BLaER1 treated with 17β-estradiol and CSF1 and Interleukin-3, amounts not matched to agents 10 nM and 100 nM (cell line): Measurements from ENCODE around the gene TMEM115.

Experiments
- H3K27ac ChIP-seq, 11 experiments: shearing (Covaris generic); formaldehyde crosslinking; 2 replicates each; pipeline ENCODE4 v1.8.1; 2022
- H3K27me3 ChIP-seq, 11 experiments: shearing (Covaris generic); formaldehyde crosslinking; 2 replicates each; pipeline ENCODE4 v1.8.1; 2022
- H3K36me3 ChIP-seq, 11 experiments: shearing (Covaris generic); formaldehyde crosslinking; 2 replicates each; pipeline ENCODE4 v1.8.1; 2022
- H3K4me1 ChIP-seq, 10 experiments: shearing (Covaris generic); formaldehyde crosslinking; 2 replicates each; pipeline ENCODE4 v1.8.1; 2022
- H3K4me2 ChIP-seq, 11 experiments: shearing (Covaris generic); formaldehyde crosslinking; 2 replicates each; pipeline ENCODE4 v1.8.1; 2022
- H3K4me3 ChIP-seq, 10 experiments: shearing (Covaris generic); formaldehyde crosslinking; 2 replicates each; pipeline ENCODE4 v1.8.1; 2022
- H3K9ac ChIP-seq, 11 experiments: shearing (Covaris generic); formaldehyde crosslinking; 2 replicates each; pipeline ENCODE4 v1.8.1; 2022
- H3K9me3 ChIP-seq, 11 experiments: shearing (Covaris generic); formaldehyde crosslinking; replicated peaks in 1 of 11; 2 replicates each; pipeline ENCODE4 v1.8.1; 2022
- H4K20me1 ChIP-seq, 11 experiments: shearing (Covaris generic); formaldehyde crosslinking; 2 replicates each; pipeline ENCODE4 v1.8.1; 2022
- Cebpa-rat ChIP-seq, 11 experiments: shearing (Covaris generic); IDR thresholded peaks; 2 replicates each; pipeline ENCODE4 v1.8.1; 2022

TMEM115 gene

DNA sequence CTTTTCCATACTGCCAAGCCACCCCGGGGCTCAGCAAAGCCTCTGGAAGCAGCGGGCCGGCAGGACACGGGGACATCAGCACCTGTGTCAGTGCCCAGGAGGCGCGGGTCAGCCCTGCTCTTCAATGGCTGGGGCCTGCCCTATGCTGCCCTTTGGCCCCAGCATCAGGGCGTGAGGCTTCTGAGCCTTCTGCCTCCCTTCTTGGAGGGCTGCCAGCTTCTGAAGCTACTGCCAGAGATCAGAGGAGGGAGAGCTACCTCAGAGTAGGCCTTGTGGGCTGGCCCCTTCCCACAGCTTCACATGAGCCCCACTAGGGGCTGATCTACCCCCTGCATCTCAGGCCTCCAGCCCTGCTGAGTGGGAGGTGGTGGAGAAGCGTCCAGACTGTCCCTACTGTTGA, 13.0 kb upstream of the TMEM115 start:
- H3K9ac ChIP-seq: peak overlapping the region in 4 of 11 experiments; percentile 17 to 49 (median 30); a peak in 4 of 22 replicates
- peak overlapping the region in 8 of 11 experiments; percentile 7 to 50 (median 30); a peak in 10 of 22 replicates for H3K4me2 ChIP-seq
- H4K20me1 ChIP-seq: no peaks in the 10 kb centered on the region
- no peaks in the 10 kb centered on the region for H3K9me3 ChIP-seq
- H3K36me3 ChIP-seq: no peaks in the 10 kb centered on the region
- no peak for TF ChIP-seq Cebpa-rat (IDR thresholded peaks at IDR 0.05)
- no peak overlapping the region for H3K4me3 ChIP-seq
- H3K4me1 ChIP-seq: peaks cover 0 to 50% (median 40%) of the 10 kb centered on the region in 10 experiments; a peak in 16 of 20 replicates
- peak overlapping the region in 4 of 11 experiments; percentile 2 to 32 (median 18); a peak in 3 of 22 replicates for H3K27ac ChIP-seq
- H3K27me3 ChIP-seq: no peaks in the 10 kb centered on the region

- no peak for TF ChIP-seq Cebpa-rat (IDR thresholded peaks at IDR 0.05)
- H3K36me3 ChIP-seq: no peaks in the 10 kb centered on the region
- no peak overlapping the region for H3K9ac ChIP-seq
- no peak overlapping the region for H3K4me2 ChIP-seq
- H3K27me3 ChIP-seq: no peaks in the 10 kb centered on the region
- no peak overlapping the region for H3K4me3 ChIP-seq
- peaks cover 0 to 56% (median 42%) of the 10 kb centered on the region in 10 experiments; a peak in 16 of 20 replicates for H3K4me1 ChIP-seq
- H3K9me3 ChIP-seq: no peaks in the 10 kb centered on the region
- H3K27ac ChIP-seq: no peak overlapping the region
- no peaks in the 10 kb centered on the region for H4K20me1 ChIP-seq
These were observed 11.9 kb upstream of the TMEM115 start for GRCh38 chr3:50371133-50371685.

DNA sequence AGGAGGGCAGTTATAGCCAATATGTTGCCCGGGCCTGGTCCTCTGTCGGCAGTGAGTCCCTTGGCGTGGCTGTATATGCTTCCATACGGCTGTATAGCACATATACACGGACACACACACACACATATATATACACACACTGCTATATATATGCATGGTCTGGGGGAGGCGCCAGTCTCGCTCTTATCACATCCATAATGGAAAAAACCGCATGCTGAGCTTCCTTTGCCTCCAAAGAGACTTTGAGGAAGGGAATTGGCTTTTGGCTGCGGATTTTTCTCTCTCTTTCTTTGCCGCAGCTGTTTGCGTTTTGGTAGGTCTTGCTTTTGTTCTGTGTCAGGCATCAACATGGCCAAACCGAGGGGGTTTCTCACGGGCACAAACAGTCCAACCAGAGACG, 11.3 kb upstream of the TMEM115 start:
- Histone ChIP-seq H3K27ac (no peak overlapping the region), H3K4me3 (no peak overlapping the region), H3K36me3 (no peaks in the 10 kb centered on the region), H4K20me1 (no peaks in the 10 kb centered on the region), H3K9ac (no peak overlapping the region), H3K9me3 (no peaks in the 10 kb centered on the region), H3K4me2 (no peak overlapping the region), H3K27me3 (no peaks in the 10 kb centered on the region), H3K4me1 (peaks cover 1 to 58% (median 42%) of the 10 kb centered on the region in 10 experiments; a peak in 19 of 20 replicates)
- no peak for TF ChIP-seq Cebpa-rat (IDR thresholded peaks at IDR 0.05)

DNA sequence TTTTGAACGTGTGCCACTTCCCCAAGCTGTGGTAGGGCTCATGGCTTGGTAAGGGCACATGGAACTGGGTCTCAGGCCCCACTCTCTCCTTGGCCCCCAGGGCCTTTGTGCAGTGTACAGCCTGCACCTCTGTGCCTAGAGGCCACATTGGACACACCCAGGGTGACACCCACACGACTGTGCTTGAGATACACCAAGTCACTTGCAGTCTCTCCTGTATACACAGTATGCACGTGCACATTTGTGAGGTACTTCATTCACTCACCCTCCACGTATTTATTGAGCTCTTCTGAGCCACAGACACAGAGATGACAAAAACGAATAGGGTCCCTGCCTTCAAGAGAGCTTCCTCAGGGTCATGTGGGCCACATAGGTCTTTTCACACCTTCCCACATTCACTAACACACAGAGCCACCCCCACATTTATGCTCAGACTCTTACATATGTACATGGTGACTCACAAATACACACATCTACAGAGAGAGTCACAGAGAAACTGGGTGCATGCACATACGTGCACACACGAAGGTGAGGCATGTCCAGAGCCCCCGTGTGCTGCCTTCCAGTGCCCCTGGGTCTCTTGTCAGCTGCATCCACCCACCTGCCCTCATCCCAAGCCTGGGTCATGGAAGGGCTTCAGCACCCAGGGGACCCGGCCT, 9.8 kb upstream of the TMEM115 start:
- Histone ChIP-seq H3K4me1 (peaks cover 11 to 55% (median 40%) of the 10 kb centered on the region in 10 experiments; a peak in 19 of 20 replicates), H3K4me3 (no peak overlapping the region), H3K27ac (no peak overlapping the region), H3K4me2 (peak overlapping the region in 3 of 11 experiments; percentile 28 to 38 (median 29); a peak in 2 of 22 replicates), H3K27me3 (no peaks in the 10 kb centered on the region), H3K9ac (no peak overlapping the region), H4K20me1 (no peaks in the 10 kb centered on the region), H3K36me3 (no peaks in the 10 kb centered on the region), H3K9me3 (no peaks in the 10 kb centered on the region)
- no peak for TF ChIP-seq Cebpa-rat (IDR thresholded peaks at IDR 0.05)

DNA sequence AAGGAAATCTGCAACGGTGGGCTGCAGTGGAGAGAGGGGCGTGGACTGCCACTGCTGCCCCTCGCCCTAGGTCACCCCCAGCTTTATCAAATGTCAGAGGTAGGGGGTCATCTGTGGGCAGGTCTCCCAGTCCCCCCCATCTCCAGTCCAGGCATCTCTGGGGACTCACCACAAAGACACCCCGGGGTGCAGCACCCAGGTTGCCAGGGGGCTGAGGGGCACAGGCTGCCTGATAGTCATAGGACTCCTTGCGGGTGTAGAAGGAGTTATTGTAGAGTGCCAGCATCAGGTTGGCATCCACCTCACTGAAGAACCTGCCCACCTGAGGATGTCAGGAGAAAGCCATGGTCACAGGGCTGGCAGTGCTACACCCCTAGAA, 6.5 kb upstream of the TMEM115 start:
- Histone ChIP-seq H3K27me3 (no peaks in the 10 kb centered on the region), H3K36me3 (no peaks in the 10 kb centered on the region), H4K20me1 (no peaks in the 10 kb centered on the region), H3K27ac (peak overlapping the region in 8 of 11 experiments; percentile 49 to 78 (median 66); a peak in 14 of 22 replicates), H3K4me2 (peak overlapping the region; percentile 80 to 97 (median 90)), H3K4me1 (peaks cover 11 to 48% (median 35%) of the 10 kb centered on the region in 10 experiments; a peak in 19 of 20 replicates), H3K4me3 (peak overlapping the region; percentile 53 to 74 (median 62); a peak in 19 of 20 replicates), H3K9me3 (no peaks in the 10 kb centered on the region), H3K9ac (peak overlapping the region in 9 of 11 experiments; percentile 56 to 78 (median 74); a peak in 16 of 22 replicates)
- TF ChIP-seq Cebpa-rat (IDR thresholded peaks at IDR 0.05): no peak

DNA sequence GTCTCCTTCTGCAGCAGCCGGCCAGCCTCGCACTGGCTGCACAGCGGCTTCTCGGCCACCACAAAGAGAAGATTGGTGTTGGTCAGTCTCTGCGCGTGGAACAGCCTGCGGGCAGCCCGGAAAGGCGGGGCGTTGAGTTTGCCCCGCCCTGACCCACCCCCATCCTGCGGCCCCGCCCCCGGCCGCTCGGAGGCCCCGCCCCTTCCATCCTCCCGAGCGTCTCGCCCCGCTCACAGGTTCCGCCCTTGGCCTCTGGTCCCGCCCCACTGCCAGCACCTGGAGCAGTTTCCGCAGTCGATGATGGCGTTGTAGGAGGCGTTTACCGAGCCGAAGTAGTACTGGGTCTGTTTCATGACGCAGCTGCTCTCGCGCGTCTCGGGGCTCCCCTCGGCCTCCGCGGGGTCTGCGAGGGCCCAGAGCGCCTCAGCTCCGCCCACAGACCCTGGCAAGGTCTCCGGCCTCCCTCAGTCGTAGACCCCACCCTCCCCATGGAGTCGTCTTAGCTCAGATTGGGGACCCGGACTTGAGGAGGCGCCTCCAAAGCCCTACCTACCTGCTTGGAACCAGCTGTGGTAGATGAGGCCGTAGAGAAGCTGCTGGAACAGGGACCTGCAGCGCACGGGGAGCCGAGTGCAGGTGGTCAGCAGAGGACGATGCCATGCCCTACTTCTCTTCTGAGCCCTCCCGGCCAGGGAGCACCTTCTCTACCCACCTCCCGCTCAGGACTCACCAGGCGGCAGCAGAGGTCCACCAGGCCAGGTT, 5.9 kb upstream of the TMEM115 start:
- H3K9me3 ChIP-seq: no peaks in the 10 kb centered on the region
- H4K20me1 ChIP-seq: no peaks in the 10 kb centered on the region
- peak overlapping the region; percentile 53 to 74 (median 62) for H3K4me3 ChIP-seq
- H3K27ac ChIP-seq: peak overlapping the region in 9 of 11 experiments; percentile 47 to 78 (median 66); a peak in 17 of 22 replicates
- no peaks in the 10 kb centered on the region for H3K36me3 ChIP-seq
- peak overlapping the region; percentile 86 to 97 (median 92) for H3K4me2 ChIP-seq
- TF ChIP-seq Cebpa-rat (IDR thresholded peaks at IDR 0.05): no peak
- no peaks in the 10 kb centered on the region for H3K27me3 ChIP-seq
- H3K9ac ChIP-seq: peak overlapping the region; percentile 46 to 78 (median 74); a peak in 21 of 22 replicates
- H3K4me1 ChIP-seq: peaks cover 11 to 48% (median 35%) of the 10 kb centered on the region in 10 experiments; a peak in 19 of 20 replicates

- Histone ChIP-seq H3K9me3 (no peaks in the 10 kb centered on the region), H3K27me3 (no peaks in the 10 kb centered on the region), H3K4me2 (peak overlapping the region; percentile 86 to 96 (median 92)), H4K20me1 (no peaks in the 10 kb centered on the region), H3K9ac (peak overlapping the region; percentile 33 to 77 (median 65); a peak in 18 of 22 replicates), H3K27ac (peak overlapping the region in 4 of 11 experiments; percentile 21 to 51 (median 43); a peak in 4 of 22 replicates), H3K4me3 (peak overlapping the region; percentile 53 to 74 (median 62)), H3K36me3 (no peaks in the 10 kb centered on the region), H3K4me1 (peaks cover 11 to 50% (median 37%) of the 10 kb centered on the region in 10 experiments; a peak in 19 of 20 replicates)
- TF ChIP-seq Cebpa-rat (IDR thresholded peaks at IDR 0.05): no peak
These were observed 5.3 kb upstream of the TMEM115 start for GRCh38 chr3:50364573-50365079.

DNA sequence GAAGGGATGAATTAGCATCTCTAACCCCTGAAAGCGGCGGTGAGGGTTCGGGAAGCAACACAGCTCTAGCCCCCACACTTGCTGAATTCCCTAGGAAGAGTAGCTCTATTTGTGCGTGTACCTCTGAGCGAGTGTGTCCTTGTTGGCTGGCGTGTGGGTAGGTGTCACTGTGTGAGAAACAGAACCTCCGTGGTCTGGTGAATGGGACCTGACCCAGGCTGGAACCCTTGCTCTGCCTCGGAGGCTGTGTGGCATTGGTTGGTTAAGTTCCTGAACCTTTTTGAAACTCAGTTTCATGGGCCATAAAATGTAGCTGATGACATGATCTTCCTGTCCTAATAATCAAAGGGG, 414 bp upstream of the TMEM115 start:
- peak overlapping the region; percentile 29 to 100 (median 55); a peak in 18 of 22 replicates for H3K4me2 ChIP-seq
- no peaks in the 10 kb centered on the region for H3K9me3 ChIP-seq
- H3K9ac ChIP-seq: peak overlapping the region in 3 of 11 experiments; percentile 16 to 92 (median 91); a peak in 2 of 22 replicates
- TF ChIP-seq Cebpa-rat (IDR thresholded peaks at IDR 0.05): no peak
- peaks cover 40 to 44% (median 43%) of the 10 kb centered on the region in 11 experiments for H4K20me1 ChIP-seq
- peaks cover 44 to 62% (median 58%) of the 10 kb centered on the region in 10 experiments for H3K4me1 ChIP-seq
- peak overlapping the region in 3 of 11 experiments; percentile 15 to 96 (median 47); a peak in 6 of 22 replicates for H3K27ac ChIP-seq
- no peaks in the 10 kb centered on the region for H3K27me3 ChIP-seq
- peaks cover 23 to 37% (median 28%) of the 10 kb centered on the region in 11 experiments for H3K36me3 ChIP-seq
- peak overlapping the region in 4 of 10 experiments; percentile 72 to 82 (median 78); a peak in 5 of 20 replicates for H3K4me3 ChIP-seq
